Measurements from ENCODE around the gene COL4A2.

DNA sequence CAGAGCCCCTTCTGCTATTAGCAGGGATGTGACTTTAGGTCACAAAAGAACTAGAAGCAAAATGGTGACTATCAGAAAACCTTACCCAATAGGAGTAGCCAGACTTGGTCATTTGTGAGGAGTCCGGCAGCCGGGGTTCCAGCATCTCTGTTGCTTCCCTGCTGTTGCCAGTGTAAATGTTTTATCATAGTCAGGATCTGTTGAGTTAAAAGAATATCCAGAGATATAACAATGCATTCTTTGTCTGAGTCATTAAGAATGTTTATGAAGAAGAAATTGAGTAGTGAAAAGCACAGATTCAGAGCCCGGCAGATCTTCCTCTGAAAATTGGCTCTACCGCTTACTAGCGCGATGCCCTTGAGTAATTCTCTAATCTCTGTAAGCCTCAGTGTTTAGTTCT, 84.2 kb downstream of the COL4A2 start:
- no peak for TF ChIP-seq POLR2A (IDR thresholded peaks at IDR 0.05; ENCODE audit: low read depth, low read length)
- TF ChIP-seq TAF1 (IDR thresholded peaks at IDR 0.05; ENCODE audit: borderline replicate concordance, low read depth, low read length), result no peak
